Left lung (tissue), 10 donors: ENCODE measurements around the gene KRTAP4-1. TPM values are rescaled to one million over a fixed set of nuclear protein-coding genes. Genes with fewer than 3 reads are reported as not detected.

Experiments used
- ATAC-seq: fragments of 200-7000 bp; cut with Tn5 transposase; one replicate; pipeline ENCODE4 v1.9.1; 2020; ENCODE audit warnings: moderate library complexity
- DNase-seq, 4 donors: peaks; one replicate each; pipeline ENCODE4 v3.0.0-alpha.2; 2013 to 2020
- H3K27ac ChIP-seq, 2 donors: fragments of 200-600 bp; sonication (generic) in 1 of 2; one replicate each; pipeline versions ENCODE4 v1.5.0 to v1.8.0; 2020 to 2021
- H3K27me3 ChIP-seq, 2 donors: fragments of 200-600 bp; sonication (generic) in 1 of 2; one replicate each; pipeline versions ENCODE4 v1.5.0 to v1.8.0; 2020 to 2021
- H3K36me3 ChIP-seq, 2 donors: fragments of 200-600 bp; sonication (generic) in 1 of 2; one replicate each; pipeline versions ENCODE4 v1.5.0 to v1.8.0; 2020 to 2021
- H3K4me1 ChIP-seq, 2 donors: fragments of 200-600 bp; one replicate each; pipeline ENCODE4 v1.8.0; 2021
- H3K4me3 ChIP-seq, 2 donors: fragments of 200-600 bp; sonication (generic) in 1 of 2; one replicate each; pipeline versions ENCODE4 v1.5.0 to v1.8.0; 2020 to 2021; ENCODE audit warnings: mild to moderate bottlenecking in 1 of 2
- H3K9me3 ChIP-seq, 2 donors: fragments of 200-600 bp; sonication (generic) in 1 of 2; one replicate each; pipeline versions ENCODE4 v1.5.0 to v1.8.0; 2020 to 2021
- CTCF ChIP-seq, 2 donors: fragments of 200-600 bp; sonication (generic) in 1 of 2; IDR thresholded peaks; one replicate each; pipeline versions ENCODE4 v1.5.0 to v1.8.0; 2021; ENCODE audit warnings: antibody characterized with exemption in 2 of 2
- intact Hi-C, 2 donors: fragments of 100-400 bp; cut with DNase I; formaldehyde crosslinking; loops; one replicate each; pipeline versions ENCODE4 v1.11.2 to v1.14.2; 2022
- polyA plus RNA-seq, 6 donors: library from polyadenylated mRNA; unstranded; fragments of 120-200 nt; gene quantifications; one replicate each; pipeline ENCODE4 v1.2.1, GENCODE V29; 2013; ENCODE audit not compliant: insufficient read length in 6 of 6
- total RNA-seq, 2 donors: library from RNA; stranded (reverse); fragmentation: NEBNext Ultra II Directional; extraction: Animal tissue kit (Norgen Biotek cat#: 25700); gene quantifications; one replicate each; pipeline ENCODE4 v1.2.1, GENCODE V29; 2021
- donor health status: DM: no; HTN: yes; CAD: no.
- donor health status: DM: no; HTN: no; CAD: no.

KRTAP4-1 gene
- total and polyA plus RNA-seq, 8 donors = not detected

DNA sequence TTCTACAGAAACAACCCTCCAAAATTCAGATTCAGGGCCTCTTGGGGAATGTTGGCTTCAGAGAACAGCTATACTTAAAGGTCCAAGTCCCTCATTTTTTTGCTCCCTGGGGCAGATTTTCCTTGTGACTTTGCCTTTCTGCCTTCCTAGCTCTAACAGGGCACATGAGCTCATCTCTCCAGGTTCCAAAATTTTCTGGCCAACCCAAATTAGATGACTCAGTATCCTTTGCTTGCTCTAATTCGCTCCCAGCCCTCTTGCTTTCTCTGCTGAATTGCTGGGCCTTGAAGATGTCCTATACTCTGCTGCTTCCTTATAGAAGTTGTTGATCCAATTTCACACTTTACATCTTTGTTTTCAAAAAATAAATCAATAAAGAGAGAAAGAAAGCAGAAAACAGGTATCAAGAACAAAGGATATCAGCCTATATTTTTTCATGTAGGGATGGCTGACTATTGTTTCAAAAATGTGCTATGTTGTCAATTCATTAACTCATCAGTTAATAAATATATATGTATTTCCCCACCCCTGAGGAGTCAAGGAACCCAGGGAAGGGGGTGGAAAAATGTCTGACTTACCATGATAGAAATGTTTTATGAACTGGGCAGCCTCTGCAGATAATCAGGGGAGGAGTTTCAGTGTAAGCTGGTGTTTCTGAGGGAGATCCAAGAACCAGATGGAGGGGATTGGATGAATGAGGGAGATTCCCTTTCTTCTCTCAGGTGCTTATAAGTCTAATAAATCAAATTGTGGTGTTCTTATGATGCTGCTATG, 5.7 kb downstream of the KRTAP4-1 start:
- no peak for TF ChIP-seq CTCF (IDR thresholded peaks at IDR 0.05)
- Histone ChIP-seq H3K27me3 (no peaks in the 10 kb centered on the region), H3K4me3 (no peak overlapping the region), H3K27ac (no peak overlapping the region), H3K36me3 (no peaks in the 10 kb centered on the region), H3K4me1 (no peaks in the 10 kb centered on the region), H3K9me3 (no peaks in the 10 kb centered on the region)
- ATAC-seq = no peak
- no peak for DNase-seq
- intact Hi-C loops = no loop called here

GRCh38 chr17:41178341-41178740, 6.4 kb downstream of the KRTAP4-1 start:
- ATAC-seq (no peak), DNase-seq (no peak)
- intact Hi-C loops = no loop called here
- Histone ChIP-seq H3K4me1 (no peaks in the 10 kb centered on the region), H3K27me3 (no peaks in the 10 kb centered on the region), H3K4me3 (no peak overlapping the region), H3K27ac (no peak overlapping the region), H3K36me3 (no peaks in the 10 kb centered on the region), H3K9me3 (no peaks in the 10 kb centered on the region)
- TF ChIP-seq CTCF (IDR thresholded peaks at IDR 0.05) = no peak

DNA sequence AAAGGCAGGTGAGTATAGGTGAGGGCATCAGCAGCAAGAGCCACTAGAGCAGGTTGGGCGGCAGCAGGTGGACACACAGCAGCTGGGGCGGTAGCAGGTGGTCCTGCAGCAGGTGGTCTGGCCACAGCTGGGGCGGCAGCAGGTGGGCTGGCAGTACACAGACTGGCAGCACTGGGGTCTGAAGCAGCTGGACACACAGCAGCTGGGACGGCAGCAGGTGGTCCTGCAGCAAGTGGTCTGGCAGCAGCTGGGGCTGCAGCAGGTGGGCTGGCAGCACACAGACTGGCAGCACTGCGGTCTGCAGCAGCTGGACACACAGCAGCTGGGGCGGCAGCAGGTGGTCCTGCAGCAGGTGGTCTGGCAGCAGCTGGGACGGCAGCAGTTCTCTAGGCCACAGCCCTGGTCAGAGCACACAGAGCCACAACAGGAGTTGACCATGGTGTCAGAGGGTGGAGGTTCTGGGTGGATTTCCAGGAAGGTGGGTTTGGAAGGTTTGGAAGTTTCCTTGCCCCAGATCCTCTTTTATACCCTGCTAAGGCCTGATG, 6.9 kb downstream of the KRTAP4-1 start, which contains the start of gene KRTAP4-2:
Gene KRTAP4-2 (minus strand): TSS at position 495 of the 545 bp plus-strand sequence. CDS start 57 bp downstream, at position 438.
- Histone ChIP-seq H3K27me3 (no peaks in the 10 kb centered on the region), H3K4me1 (no peaks in the 10 kb centered on the region), H3K9me3 (no peaks in the 10 kb centered on the region), H3K4me3 (no peak within 1 kb of the TSS), H3K27ac (no peak within 1 kb of the TSS), H3K36me3 (no peaks in the 10 kb centered on the region)
- DNase-seq (peak in 1 of 4 donors; percentile 71), ATAC-seq (no peak)
- TF ChIP-seq CTCF (IDR thresholded peaks at IDR 0.05) = no peak
- intact Hi-C loops = no loop called here

DNA sequence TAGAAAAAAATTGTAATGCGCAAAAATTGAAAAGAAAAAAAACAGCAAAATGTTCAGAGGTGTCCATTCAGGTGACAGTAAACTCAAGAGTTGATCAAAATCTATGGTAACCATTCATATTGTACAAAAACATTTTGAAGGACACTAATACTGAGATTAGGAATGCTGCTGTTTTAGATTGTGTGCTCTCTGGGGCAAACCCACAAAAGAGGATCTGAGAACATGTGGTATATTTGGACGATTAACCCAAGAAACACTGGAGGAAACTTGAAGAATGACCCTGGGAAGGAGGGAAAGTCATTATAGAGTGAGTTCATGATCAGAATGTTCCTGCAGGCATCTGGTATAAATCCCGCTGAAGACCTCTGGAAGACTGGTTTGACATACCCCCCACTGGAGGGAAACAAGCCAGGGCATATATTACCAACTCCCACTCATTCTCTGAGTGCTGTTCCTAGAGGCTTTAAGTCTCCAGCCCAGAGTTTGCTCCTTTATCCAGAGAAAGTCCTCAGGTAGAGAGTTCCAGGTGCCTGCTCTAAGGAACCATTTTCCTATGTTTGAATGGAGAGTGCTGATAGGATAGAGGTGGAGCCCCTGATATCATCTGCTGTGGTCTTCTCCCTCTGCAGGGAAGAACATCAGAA, 7.8 kb downstream of the KRTAP4-1 start:
- Histone ChIP-seq H3K4me3 (no peak overlapping the region), H3K4me1 (no peaks in the 10 kb centered on the region), H3K36me3 (no peaks in the 10 kb centered on the region), H3K9me3 (no peaks in the 10 kb centered on the region), H3K27ac (no peak overlapping the region), H3K27me3 (no peaks in the 10 kb centered on the region)
- TF ChIP-seq CTCF (IDR thresholded peaks at IDR 0.05) = no peak
- no peak for ATAC-seq
- no peak for DNase-seq
- intact Hi-C loops = no loop called here

GRCh38 chr17:41171886-41172285, 12.8 kb downstream of the KRTAP4-1 start:
- Histone ChIP-seq H3K27me3 (no peaks in the 10 kb centered on the region), H3K4me3 (no peak overlapping the region), H3K27ac (no peak overlapping the region), H3K4me1 (no peaks in the 10 kb centered on the region), H3K36me3 (no peaks in the 10 kb centered on the region), H3K9me3 (no peaks in the 10 kb centered on the region)
- intact Hi-C loops = no loop called here
- ATAC-seq (no peak), DNase-seq (no peak)
- no peak for TF ChIP-seq CTCF (IDR thresholded peaks at IDR 0.05)
